Liver (tissue), 9 donors: ENCODE measurements around the gene TANGO2. TPM values are rescaled to one million over a fixed set of nuclear protein-coding genes. Genes with fewer than 3 reads are reported as not detected.

Source experiments
- DNase-seq: peaks from one replicate; pipeline ENCODE4 v3.0.0-alpha.2; 2017; ENCODE audit warnings: low spot score
- H3K27ac ChIP-seq, 2 donors: one replicate each; pipeline ENCODE4 v1.7.0; 2013; ENCODE audit warnings: inconsistent platforms in 2 of 2, low read length in 2 of 2, control low read depth in 1 of 2, low read depth in 1 of 2, mild to moderate bottlenecking in 1 of 2
- H3K27me3 ChIP-seq, 4 donors: one replicate each; pipeline versions ENCODE4 v1.6.1 to v1.7.0; 2013; ENCODE audit warnings: low read length in 3 of 4, inconsistent platforms in 1 of 4, mild to moderate bottlenecking in 1 of 4, moderate library complexity in 1 of 4; ENCODE audit not compliant: control insufficient read depth in 4 of 4, insufficient read depth in 4 of 4
- H3K36me3 ChIP-seq, 4 donors: one replicate each; pipeline versions ENCODE4 v1.6.1 to v1.7.0; 2013; ENCODE audit warnings: low read length in 3 of 4, mild to moderate bottlenecking in 3 of 4, low read depth in 1 of 4, moderate library complexity in 1 of 4; ENCODE audit not compliant: control insufficient read depth in 4 of 4, insufficient read depth in 3 of 4
- H3K4me1 ChIP-seq, 4 donors: one replicate each; pipeline versions ENCODE4 v1.6.1 to v1.7.0; 2013; ENCODE audit warnings: low read length in 3 of 4, mild to moderate bottlenecking in 3 of 4, moderate library complexity in 1 of 4; ENCODE audit not compliant: control insufficient read depth in 4 of 4, insufficient read depth in 4 of 4
- H3K4me3 ChIP-seq, 3 donors: one replicate each; pipeline versions ENCODE4 v1.6.1 to v1.7.0; 2013; ENCODE audit warnings: low read length in 3 of 3, control low read depth in 1 of 3, low read depth in 1 of 3, mild to moderate bottlenecking in 1 of 3
- H3K9ac ChIP-seq, 2 donors: one replicate each; pipeline ENCODE4 v1.7.0; 2013; ENCODE audit warnings: low read length in 2 of 2, mild to moderate bottlenecking in 2 of 2, moderate library complexity in 2 of 2, control low read depth in 1 of 2, low read depth in 1 of 2
- H3K9me3 ChIP-seq, 4 donors: one replicate each; pipeline versions ENCODE4 v1.6.1 to v1.7.0; 2013; ENCODE audit warnings: low read length in 3 of 4; ENCODE audit not compliant: control insufficient read depth in 4 of 4
- ATF3 ChIP-seq: IDR thresholded peaks from 2 replicates; pipeline ENCODE4 v1.6.1; 2016; ENCODE audit warnings: antibody characterized with exemption
- CTCF ChIP-seq: fragments of 150-350 bp; IDR thresholded peaks from 2 replicates; pipeline ENCODE4 v1.5.1; 2017; ENCODE audit warnings: improper control_type of control experiment, low read depth, low read length; ENCODE audit not compliant: missing input control
- EGR1 ChIP-seq, 2 donors: IDR thresholded peaks; 2 replicates each; pipeline ENCODE4 v1.6.1; 2016 to 2018; ENCODE audit warnings: antibody characterized with exemption in 2 of 2, low read depth in 2 of 2
- FOXA1 ChIP-seq: IDR thresholded peaks from 2 replicates; pipeline ENCODE4 v1.6.1; 2016; ENCODE audit warnings: antibody characterized with exemption
- FOXA2 ChIP-seq: IDR thresholded peaks from 2 replicates; pipeline ENCODE4 v1.6.1; 2016; ENCODE audit warnings: antibody characterized with exemption
- GABPA ChIP-seq, 2 donors: IDR thresholded peaks in 1 of 2; conservative IDR thresholded peaks in 1 of 2; 2 replicates each; pipeline ENCODE4 v1.6.1; 2016; ENCODE audit warnings: antibody characterized with exemption in 2 of 2, mild to moderate bottlenecking in 1 of 2, moderate library complexity in 1 of 2
- JUND ChIP-seq, 2 donors: IDR thresholded peaks; 2 replicates each; pipeline ENCODE4 v1.6.1; 2016; ENCODE audit warnings: antibody characterized with exemption in 2 of 2
- MAX ChIP-seq: IDR thresholded peaks from 2 replicates; pipeline ENCODE4 v1.6.1; 2016; ENCODE audit warnings: antibody characterized with exemption
- NR2F2 ChIP-seq: IDR thresholded peaks from 2 replicates; pipeline ENCODE4 v1.6.1; 2016; ENCODE audit warnings: antibody characterized with exemption
- RAD21 ChIP-seq, 2 donors: IDR thresholded peaks; 2 replicates each; pipeline ENCODE4 v1.6.1; 2016; ENCODE audit warnings: antibody characterized with exemption in 2 of 2, mild to moderate bottlenecking in 2 of 2
- REST ChIP-seq: IDR thresholded peaks from 2 replicates; pipeline ENCODE4 v1.6.1; 2016; ENCODE audit warnings: antibody characterized with exemption, mild to moderate bottlenecking
- RXRA ChIP-seq, 2 donors: IDR thresholded peaks; 2 replicates each; pipeline ENCODE4 v1.6.1; 2017 to 2018; ENCODE audit warnings: antibody characterized with exemption in 2 of 2, mild to moderate bottlenecking in 1 of 2
- TAF1 ChIP-seq: conservative IDR thresholded peaks from 2 replicates; pipeline ENCODE4 v1.6.1; 2016; ENCODE audit warnings: antibody characterized with exemption, mild to moderate bottlenecking
- YY1 ChIP-seq: IDR thresholded peaks from 2 replicates; pipeline ENCODE4 v1.6.1; 2016; ENCODE audit warnings: antibody characterized with exemption, mild to moderate bottlenecking
- ZBTB33 ChIP-seq: IDR thresholded peaks from 2 replicates; pipeline ENCODE4 v1.6.1; 2016; ENCODE audit warnings: antibody characterized with exemption
- WGBS: extraction: QIAGEN DNeasy Blood & Tissue Kit; methylation state at CpG from one replicate; pipeline ENCODE4 v1.1.7; 2013; 5-methylcytosine and 5-hydroxymethylcytosine counted together
- polyA plus RNA-seq, 2 donors: library from polyadenylated mRNA; stranded (reverse) in 1 of 2; unstranded in 1 of 2; fragments of 200-250 nt in 1 of 2; fragments of >200 nt in 1 of 2; fragmentation: Nextera tagmentation in 1 of 2; extraction: Ambion mirVana in 1 of 2; gene quantifications; one replicate each; pipeline versions ENCODE4 v1.2.1 to v1.2.3, GENCODE V29; 2013 to 2015
- total RNA-seq, 2 donors: library from RNA; depleted of rRNA; stranded (reverse); fragments of >200 nt; gene quantifications; one replicate each; pipeline ENCODE4 v1.2.3, GENCODE V29; 2014
- donor health status: healthy.
- donor health status: healthy.
- donor health status: healthy.
- donor health status: healthy.
- donor health status: healthy.

Gene TANGO2
- total and polyA plus RNA-seq, 4 donors, result 10.8 to 153 (median 16.1) TPM

- no peak for TF ChIP-seq REST
- no peak for TF ChIP-seq ZBTB33
Observed at GRCh38 chr22:20051927-20052308, 31.0 kb downstream of the TANGO2 start (continued).

GRCh38 chr22:20052309-20053259 lies 31.7 kb downstream of the TANGO2 start:
- Histone ChIP-seq H3K9ac (no peak overlapping the region), H3K36me3 (peaks cover 10 to 47% (median 18%) of the 10 kb centered on the region in 4 donors), H3K4me1 (no peaks in the 10 kb centered on the region), H3K9me3 (no peaks in the 10 kb centered on the region), H3K4me3 (no peak overlapping the region), H3K27me3 (no peaks in the 10 kb centered on the region), H3K27ac (no peak overlapping the region)
- 90% methylated on average over 26 of the region's 26 CpGs for WGBS
- no peak for DNase-seq
- no peak for TF ChIP-seq ATF3
- no peak for TF ChIP-seq FOXA1
- no peak for TF ChIP-seq MAX
- no peak for TF ChIP-seq RAD21 (IDR thresholded peaks at IDR 0.05)
- no peak for TF ChIP-seq EGR1 (IDR thresholded peaks at IDR 0.05; ENCODE audit: low read depth in 2 of 2)
- no peak for TF ChIP-seq JUND (IDR thresholded peaks at IDR 0.05)
- no peak for TF ChIP-seq GABPA (IDR thresholded peaks at IDR 0.05 in 1 of 2, conservative IDR thresholded peaks at IDR 0.05 in 1 of 2)
- TF ChIP-seq TAF1, result no peak
- TF ChIP-seq ZBTB33, result no peak
- no peak for TF ChIP-seq CTCF
- no peak for TF ChIP-seq YY1
- TF ChIP-seq FOXA2, result no peak
- no peak for TF ChIP-seq RXRA (IDR thresholded peaks at IDR 0.05)
- TF ChIP-seq NR2F2, result no peak
